ENCODE results near the gene DTNBP1. TPM values are rescaled to one million over a fixed set of nuclear protein-coding genes. Genes with fewer than 3 reads are reported as not detected.

Gene DTNBP1
- total and polyA plus RNA-seq, 4 donors, result 3.1 to 6.0 (median 4.3) TPM

DNA sequence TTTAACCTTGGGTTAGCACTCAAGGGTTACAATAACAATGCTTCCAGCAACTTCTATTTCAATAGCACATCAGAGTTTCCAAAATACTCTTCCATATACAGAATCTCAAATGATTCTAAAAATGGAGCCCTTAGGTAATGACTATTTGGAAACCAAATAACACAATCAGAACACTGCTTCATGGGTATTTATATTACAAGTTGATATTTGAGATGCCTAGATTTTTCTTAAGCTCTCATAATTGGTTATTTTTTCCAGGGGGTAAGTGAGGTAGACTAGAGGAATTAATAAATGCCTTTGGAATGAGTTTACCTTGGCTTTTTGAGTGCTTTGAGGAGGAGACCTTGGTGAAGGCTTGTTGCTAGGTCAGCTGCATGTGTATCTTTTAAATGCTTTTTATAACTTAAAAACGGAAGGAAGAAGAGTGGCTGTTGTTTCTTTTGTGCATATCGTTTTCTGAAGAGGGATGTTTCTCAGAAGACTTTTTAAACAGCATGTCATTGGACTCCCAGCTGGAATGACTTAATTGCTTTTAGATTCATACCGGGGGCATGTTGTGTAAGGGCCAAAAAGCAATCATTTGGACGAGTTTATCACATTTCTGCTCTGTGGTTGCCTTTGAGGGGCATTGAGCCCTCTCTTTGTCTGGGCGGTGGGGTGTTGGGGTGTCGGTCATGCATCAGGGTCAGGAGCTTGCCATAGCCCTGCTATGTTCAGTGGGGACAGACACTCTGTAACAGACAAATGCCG, 186.0 kb downstream of the DTNBP1 start:
- Histone ChIP-seq H3K9me3 (ENCODE audit: control insufficient read depth in 4 of 4, low read length in 3 of 4) (no peaks in the 10 kb centered on the region), H3K4me1 (ENCODE audit: control insufficient read depth in 4 of 4, insufficient read depth in 4 of 4, low read length in 3 of 4) (no peaks in the 10 kb centered on the region), H3K9ac (ENCODE audit: low read depth in 1 of 2, low read length in 2 of 2) (no peak overlapping the region), H3K4me3 (ENCODE audit: low read depth in 1 of 3, low read length in 3 of 3) (no peak overlapping the region), H3K27ac (ENCODE audit: low read depth in 1 of 2, low read length in 2 of 2) (no peak overlapping the region), H3K27me3 (ENCODE audit: control insufficient read depth in 4 of 4, insufficient read depth in 4 of 4, low read length in 3 of 4) (no peaks in the 10 kb centered on the region), H3K36me3 (ENCODE audit: control insufficient read depth in 4 of 4, insufficient read depth in 3 of 4, low read depth in 1 of 4, low read length in 3 of 4) (peaks cover 0 to 5% (median 2%) of the 10 kb centered on the region in 4 donors)
- DNase-seq (ENCODE audit: low spot score), result no peak
- 83% methylated on average over 7 of the region's 7 CpGs for WGBS
- no peak for TF ChIP-seq HNF4G (IDR thresholded peaks at IDR 0.05)
- TF ChIP-seq, protein P1, sequence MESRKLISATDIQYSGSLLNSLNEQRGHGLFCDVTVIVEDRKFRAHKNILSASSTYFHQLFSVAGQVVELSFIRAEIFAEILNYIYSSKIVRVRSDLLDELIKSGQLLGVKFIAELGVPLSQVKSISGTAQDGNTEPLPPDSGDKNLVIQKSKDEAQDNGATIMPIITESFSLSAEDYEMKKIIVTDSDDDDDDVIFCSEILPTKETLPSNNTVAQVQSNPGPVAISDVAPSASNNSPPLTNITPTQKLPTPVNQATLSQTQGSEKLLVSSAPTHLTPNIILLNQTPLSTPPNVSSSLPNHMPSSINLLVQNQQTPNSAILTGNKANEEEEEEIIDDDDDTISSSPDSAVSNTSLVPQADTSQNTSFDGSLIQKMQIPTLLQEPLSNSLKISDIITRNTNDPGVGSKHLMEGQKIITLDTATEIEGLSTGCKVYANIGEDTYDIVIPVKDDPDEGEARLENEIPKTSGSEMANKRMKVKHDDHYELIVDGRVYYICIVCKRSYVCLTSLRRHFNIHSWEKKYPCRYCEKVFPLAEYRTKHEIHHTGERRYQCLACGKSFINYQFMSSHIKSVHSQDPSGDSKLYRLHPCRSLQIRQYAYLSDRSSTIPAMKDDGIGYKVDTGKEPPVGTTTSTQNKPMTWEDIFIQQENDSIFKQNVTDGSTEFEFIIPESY (IDR thresholded peaks at IDR 0.05), result no peak
- TF ChIP-seq, protein P2, sequence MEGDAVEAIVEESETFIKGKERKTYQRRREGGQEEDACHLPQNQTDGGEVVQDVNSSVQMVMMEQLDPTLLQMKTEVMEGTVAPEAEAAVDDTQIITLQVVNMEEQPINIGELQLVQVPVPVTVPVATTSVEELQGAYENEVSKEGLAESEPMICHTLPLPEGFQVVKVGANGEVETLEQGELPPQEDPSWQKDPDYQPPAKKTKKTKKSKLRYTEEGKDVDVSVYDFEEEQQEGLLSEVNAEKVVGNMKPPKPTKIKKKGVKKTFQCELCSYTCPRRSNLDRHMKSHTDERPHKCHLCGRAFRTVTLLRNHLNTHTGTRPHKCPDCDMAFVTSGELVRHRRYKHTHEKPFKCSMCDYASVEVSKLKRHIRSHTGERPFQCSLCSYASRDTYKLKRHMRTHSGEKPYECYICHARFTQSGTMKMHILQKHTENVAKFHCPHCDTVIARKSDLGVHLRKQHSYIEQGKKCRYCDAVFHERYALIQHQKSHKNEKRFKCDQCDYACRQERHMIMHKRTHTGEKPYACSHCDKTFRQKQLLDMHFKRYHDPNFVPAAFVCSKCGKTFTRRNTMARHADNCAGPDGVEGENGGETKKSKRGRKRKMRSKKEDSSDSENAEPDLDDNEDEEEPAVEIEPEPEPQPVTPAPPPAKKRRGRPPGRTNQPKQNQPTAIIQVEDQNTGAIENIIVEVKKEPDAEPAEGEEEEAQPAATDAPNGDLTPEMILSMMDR (IDR thresholded peaks at IDR 0.05; ENCODE audit: low read depth, low read length, missing input control), result no peak
- TF ChIP-seq TAF1 (conservative IDR thresholded peaks at IDR 0.05), result no peak
- TF ChIP-seq HNF4A (conservative IDR thresholded peaks at IDR 0.05), result no peak
- no peak for TF ChIP-seq FOXA2 (IDR thresholded peaks at IDR 0.05)
- no peak for TF ChIP-seq GABPA (IDR thresholded peaks at IDR 0.05 in 1 of 2, conservative IDR thresholded peaks at IDR 0.05 in 1 of 2)
- no peak for TF ChIP-seq REST (IDR thresholded peaks at IDR 0.05)
- no peak for TF ChIP-seq YY1 (IDR thresholded peaks at IDR 0.05)
- TF ChIP-seq RXRA (IDR thresholded peaks at IDR 0.05), result no peak
- TF ChIP-seq FOXA1 (IDR thresholded peaks at IDR 0.05), result no peak
- TF ChIP-seq SP1 (IDR thresholded peaks at IDR 0.05), result no peak
- no peak for TF ChIP-seq EGR1 (IDR thresholded peaks at IDR 0.05; ENCODE audit: low read depth in 2 of 2)
- TF ChIP-seq ATF3 (IDR thresholded peaks at IDR 0.05), result no peak
- no peak for TF ChIP-seq JUND (IDR thresholded peaks at IDR 0.05)
- TF ChIP-seq, protein P3, sequence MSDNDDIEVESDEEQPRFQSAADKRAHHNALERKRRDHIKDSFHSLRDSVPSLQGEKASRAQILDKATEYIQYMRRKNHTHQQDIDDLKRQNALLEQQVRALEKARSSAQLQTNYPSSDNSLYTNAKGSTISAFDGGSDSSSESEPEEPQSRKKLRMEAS (IDR thresholded peaks at IDR 0.05), result no peak
- TF ChIP-seq NR2F2 (IDR thresholded peaks at IDR 0.05), result no peak
- TF ChIP-seq RAD21 (IDR thresholded peaks at IDR 0.05), result no peak

Data from liver (tissue), 9 donors.